Activated CD8-positive, alpha-beta memory T cell treated with anti-CD3 and anti-CD28 coated beads, Interleukin-2, amount 50 U/mL, for 1 hour (primary cell): Measurements from ENCODE around the gene SUSD4.

ENCODE experiments used
- DNase-seq: peaks from one replicate; pipeline ENCODE4 v3.0.0-alpha.2; 2020; ENCODE audit errors: extremely low read depth

SUSD4 gene

GRCh38 chr1:223363057-223363855 is 720 bp downstream of the SUSD4 start:
- DNase-seq, result no peak

- DNase-seq, result no peak
Observed at GRCh38 chr1:223358826-223359225, 5.2 kb downstream of the SUSD4 start.

DNA sequence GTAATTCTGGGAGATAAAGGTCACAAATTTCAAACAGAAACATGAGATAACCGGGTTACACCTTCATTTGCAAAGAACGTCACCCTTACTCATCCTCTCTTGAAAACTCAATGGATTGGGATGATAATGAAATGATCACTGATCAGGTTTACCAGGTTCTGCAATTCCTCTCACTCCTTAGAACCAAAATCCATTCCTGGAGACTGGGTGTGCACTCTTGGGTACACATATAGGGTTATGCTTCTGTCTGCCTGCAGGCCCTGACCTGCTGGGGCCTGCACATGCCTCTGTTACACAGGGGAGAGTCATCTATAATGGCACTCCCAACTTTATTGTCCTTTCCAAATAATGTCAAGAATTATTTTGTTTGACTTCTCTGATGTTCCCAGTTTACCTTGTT is 8.3 kb downstream of the SUSD4 start:
- no peak for DNase-seq

- no peak for DNase-seq
Observed at GRCh38 chr1:223353939-223354338, 10.0 kb downstream of the SUSD4 start.

- no peak for DNase-seq
Observed at GRCh38 chr1:223352944-223353343, 11.0 kb downstream of the SUSD4 start.

DNA sequence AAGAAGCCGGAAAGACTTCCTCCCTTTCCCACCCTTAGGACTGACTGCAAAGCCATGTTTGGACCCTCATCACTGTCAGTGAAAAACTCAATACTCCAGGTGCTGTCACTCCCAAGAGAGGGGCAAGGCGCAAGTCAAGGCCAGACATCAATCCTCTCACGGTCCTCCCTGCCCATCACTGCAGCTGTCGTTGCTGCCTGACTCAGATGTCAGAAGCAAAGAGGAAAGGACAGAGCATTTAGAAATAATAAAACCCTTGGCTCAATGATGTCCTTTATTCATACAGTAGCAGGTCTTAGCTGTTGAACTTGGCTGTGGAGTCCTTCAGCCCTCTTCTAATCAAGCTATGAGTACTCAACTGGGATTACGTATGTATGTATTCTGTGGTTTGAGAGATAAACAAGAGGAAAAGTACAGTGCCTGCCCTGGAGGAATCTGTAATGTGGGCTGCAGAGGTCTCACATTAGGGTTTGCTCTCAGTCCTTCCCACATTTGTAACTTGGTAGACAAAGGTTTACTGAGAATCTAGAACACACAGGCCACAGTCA is 13.5 kb downstream of the SUSD4 start:
- no peak for DNase-seq

DNA sequence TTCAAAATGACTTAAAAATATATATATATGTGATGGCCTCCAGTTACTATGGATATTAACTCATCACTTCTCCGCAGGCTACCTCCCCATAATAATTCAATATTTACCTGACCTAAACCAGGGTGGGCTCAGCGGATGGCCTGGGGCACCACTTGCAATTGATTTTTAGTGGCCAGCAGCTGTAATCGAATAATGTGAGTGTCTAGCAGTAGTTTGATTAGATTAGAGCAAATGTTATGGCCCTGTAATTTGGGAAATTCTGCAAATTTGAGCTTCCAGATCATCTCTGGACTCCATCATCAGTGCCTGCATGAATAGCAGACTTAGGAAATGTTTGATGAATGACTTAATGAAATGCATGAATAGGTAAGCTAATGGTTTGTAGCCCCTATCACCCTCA is 14.7 kb downstream of the SUSD4 start:
- no peak for DNase-seq

GRCh38 chr1:223348439-223348838 is 15.5 kb downstream of the SUSD4 start:
- no peak for DNase-seq

DNA sequence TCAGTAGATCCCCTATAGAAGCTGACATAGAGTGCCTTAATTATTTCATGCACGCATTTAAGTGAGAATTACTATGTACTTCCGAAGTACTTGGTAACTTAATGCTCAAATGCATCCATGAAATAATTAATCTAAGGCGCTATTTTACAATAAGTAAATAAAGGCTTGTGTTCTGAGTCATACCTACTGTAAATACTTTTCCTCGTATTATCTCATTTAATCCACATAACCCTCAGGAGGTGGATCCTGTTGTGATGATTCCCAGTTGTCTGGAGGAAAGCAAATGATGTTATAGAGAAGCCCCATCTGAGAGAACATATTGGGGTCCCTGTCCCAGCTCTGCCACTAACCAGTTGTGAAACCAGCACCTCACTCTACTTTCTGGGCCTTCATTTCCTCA is 16.4 kb downstream of the SUSD4 start:
- no peak for DNase-seq

DNA sequence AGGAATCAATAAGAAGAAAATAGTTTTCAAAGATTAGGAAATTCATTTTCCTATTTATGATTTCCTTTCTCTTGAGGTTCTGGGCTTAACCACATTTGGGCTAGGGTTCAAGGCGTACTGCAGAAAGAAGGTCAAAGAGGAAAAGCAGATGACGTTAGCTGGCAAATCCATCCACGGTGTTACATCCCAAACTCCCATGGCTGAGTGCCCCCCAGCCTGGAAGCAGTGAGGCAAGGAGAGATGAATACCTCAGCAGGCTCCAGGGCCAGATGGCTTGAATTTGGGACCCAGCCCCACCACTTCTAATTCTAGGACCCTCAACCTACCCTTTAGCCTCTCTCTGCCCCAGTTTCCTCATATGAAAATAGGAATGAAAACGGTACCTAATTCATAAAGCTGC is 17.7 kb downstream of the SUSD4 start:
- DNase-seq, result no peak

DNA sequence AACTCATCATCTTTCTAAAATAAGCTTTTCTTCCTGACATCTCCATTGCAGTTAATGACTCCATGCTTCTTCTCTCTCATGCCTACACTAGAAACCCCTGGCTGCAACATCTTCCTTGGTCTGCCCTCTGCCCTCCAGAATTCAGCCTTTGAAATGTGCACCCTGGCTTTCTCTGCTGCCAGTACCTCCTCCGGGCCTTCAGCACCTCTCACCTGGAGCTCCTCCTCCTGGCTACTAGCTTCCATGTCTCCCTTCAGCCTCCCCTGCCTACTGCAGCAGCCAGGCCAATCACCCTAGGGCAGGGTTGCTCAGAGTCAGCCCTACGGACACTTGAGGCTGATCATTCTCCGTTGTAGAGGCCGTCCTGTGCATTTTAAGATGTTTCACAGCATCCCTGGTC is 18.3 kb downstream of the SUSD4 start:
- no peak for DNase-seq

- no peak for DNase-seq
Observed at GRCh38 chr1:223344491-223344890, 19.5 kb downstream of the SUSD4 start.

DNA sequence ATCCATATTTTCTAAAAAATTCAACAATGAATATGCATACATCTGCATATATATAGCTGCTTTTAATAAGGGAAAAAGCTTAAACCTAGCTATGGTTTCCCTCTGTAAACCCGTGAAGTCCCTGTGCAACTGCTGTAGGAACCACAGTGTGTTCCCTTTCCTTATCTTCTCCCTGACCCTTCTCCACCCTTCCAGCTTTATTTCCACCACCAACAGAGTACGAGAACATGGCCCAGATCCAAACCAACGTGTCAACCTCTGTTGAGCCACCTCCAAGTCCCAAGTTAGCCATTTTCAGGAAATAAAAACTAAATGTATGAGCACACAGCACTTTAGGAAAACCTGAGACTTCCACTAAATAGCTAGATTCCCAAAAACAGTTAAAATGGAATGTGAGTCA is 20.3 kb downstream of the SUSD4 start:
- DNase-seq, result no peak

DNA sequence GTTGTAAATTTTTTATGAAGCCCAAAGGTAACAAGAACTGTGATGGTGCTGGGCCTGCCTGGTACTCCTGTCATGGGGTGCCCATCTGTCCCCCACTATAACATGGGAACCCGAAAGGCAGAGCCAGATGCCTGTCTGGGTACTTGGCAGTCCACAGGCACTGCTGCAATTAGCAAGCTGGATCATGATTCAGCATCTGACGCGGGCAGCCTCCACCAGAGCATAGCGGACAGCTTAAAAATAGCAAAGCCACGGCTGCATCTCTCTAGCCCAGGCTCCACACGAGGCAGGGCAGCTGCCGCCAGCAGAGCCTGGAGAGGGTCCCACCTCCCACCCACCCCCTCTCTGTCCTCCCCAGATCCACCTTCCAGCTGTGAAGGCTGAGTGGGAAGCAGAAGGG is 22.9 kb downstream of the SUSD4 start:
- no peak for DNase-seq

DNA sequence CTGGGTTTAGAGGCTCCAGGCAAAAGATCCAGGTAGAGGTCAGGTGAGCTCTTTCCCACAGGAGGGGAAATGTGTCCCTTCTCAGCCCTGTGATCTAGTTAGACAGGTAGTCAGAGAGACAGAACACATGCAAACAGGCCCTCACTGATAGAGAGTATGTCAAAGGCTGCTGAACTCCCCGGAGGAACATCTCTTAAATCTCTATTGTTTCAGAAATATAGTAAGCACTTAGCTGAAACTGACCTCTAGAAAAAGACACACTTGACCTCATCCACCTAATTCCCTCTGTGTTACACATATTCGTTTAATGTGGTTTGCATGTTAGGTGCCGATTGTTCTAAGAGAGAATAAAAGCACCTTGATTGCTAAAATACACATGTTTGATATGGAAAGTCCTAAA is 23.3 kb downstream of the SUSD4 start:
- DNase-seq, result no peak

GRCh38 chr1:223339861-223340260 is 24.1 kb downstream of the SUSD4 start:
- no peak for DNase-seq

DNA sequence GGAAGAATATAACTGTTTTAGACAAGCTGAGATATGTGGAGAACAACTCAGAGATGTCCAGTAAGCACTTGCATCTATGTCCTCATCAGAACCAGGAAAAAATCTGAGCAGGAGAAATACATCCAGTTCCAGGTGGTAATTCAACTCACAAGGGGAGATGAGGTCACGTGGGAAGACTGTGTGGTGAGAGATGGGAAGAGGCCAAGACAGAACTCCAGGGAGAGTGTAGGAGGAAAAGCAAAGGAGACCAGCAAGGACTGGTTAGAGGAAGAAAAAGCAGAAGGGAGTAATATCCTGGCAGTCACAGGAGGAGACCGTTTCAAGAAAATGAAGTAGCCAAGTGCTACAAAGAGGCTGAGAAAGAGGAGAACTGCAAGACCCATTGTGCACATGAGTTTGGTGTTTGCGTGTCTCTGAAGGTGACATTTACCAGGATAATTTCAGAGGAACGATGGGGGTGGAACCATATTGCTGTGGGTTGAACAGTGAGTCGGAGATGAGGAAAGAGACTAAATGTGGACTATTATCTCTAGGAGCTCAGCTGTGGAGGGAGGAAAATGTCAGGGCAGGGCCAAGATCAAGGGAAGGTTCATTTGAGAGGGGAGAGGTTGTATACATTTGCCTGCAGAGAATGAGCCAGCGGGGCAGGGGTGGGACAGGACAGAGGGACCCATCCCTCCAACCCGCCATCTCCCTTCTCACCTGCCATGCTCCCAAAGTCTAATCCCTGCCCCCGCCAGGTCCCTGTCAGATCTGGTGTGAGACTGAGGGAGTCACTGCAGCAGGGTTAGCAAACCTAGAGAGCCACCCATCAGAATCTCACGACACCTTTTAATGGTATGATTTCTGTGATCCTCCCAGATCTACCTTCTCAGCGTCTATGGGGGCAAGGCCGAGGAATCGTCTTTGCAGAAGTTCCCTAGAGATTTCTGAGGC is 24.9 kb downstream of the SUSD4 start:
- no peak for DNase-seq

DNA sequence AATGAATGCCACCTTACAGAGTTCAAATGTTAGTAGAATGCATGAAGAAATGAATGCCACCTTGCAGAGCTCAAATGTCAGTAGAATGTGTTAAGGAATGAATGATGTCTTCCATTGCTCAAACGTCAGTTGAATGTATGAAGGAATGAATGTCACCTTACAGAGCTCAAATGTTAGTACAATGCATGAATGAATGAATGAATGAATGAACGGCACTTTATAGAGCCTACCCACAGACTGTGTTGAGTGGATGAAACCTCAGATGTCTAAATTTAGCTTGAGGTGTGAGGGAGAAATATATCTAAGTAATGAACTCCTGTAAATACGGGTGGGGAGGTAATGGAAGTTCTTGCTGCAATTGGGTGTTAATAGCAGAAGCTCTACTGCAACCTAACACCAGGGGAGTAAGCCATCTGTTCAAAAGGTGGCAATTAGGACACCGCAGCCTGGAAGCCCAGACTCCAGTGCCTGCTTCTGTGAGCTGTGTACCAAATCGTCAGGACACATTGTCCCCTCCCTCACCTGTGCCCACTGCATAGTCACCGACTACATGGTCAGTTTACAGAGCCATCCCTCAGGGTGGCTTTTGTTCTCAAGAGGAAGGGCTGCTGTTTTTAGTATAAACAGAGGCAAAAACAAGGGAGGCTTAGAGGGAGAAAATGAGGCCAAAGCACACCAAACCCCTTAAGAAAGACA is 26.7 kb downstream of the SUSD4 start:
- DNase-seq, result no peak

- DNase-seq, result no peak
Observed at GRCh38 chr1:223334156-223334555, 29.8 kb downstream of the SUSD4 start.

DNA sequence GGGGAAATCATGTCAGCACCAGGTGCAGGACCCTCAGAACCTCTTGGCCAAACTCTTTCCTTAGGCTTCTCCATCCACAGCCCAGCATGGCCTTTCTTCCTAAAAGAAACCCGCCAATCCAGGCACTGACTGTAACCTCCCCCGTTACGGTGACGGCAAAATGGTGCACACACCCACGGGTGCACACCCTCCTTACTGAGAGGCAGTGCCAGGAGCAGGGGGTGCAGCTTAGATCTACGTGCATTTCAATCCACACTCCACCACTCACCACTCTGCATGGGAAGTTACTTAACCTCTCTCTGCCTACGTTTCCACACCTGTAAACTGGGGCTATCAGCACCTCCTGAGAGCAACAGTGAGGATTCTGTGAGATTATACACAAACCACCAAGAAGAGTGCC is 31.0 kb downstream of the SUSD4 start:
- DNase-seq, result no peak

GRCh38 chr1:223331929-223332328 is 32.0 kb downstream of the SUSD4 start:
- DNase-seq, result no peak

- DNase-seq, result peak; percentile 2
Observed at GRCh38 chr1:223331301-223331700, 32.7 kb downstream of the SUSD4 start.
